A549 treated with ZK216348 at 1 μM for 4 hours (cell line): ENCODE results near the gene SULT6B1. TPM values are rescaled to one million over a fixed set of nuclear protein-coding genes. Genes with fewer than 3 reads are reported as not detected.

Experiments
- total RNA-seq: library from RNA; stranded (reverse); fragments of 200-300 nt; extraction: Qiagen RNA extraction; gene quantifications from 5 replicates; pipeline ENCODE4 v1.2.3, GENCODE V29; 2022; ENCODE audit warnings: low read depth

Gene SULT6B1
- total RNA-seq = not detected in 5 replicates

GRCh38 chr2:37188570-37188969, at the start of gene SULT6B1:
Gene SULT6B1 (minus strand): TSS chr2:37188670. CDS start chr2:37188640, 30 bp downstream.

GRCh38 chr2:37231241-37232130, 43.0 kb upstream of the SULT6B1 start, which contains the start of the genes CEBPZ and NDUFAF7:
Gene CEBPZ (minus strand): TSS chr2:37231596. CDS start chr2:37231567, 29 bp downstream.
Gene NDUFAF7 (plus strand): TSS chr2:37231658. CDS start chr2:37231706, 48 bp downstream.

GRCh38 chr2:37196320-37197195, 8.1 kb upstream of the SULT6B1 start, which contains the start of gene CEBPZOS:
Gene CEBPZOS (plus strand): TSS chr2:37196496. CDS start chr2:37199705, 3,209 bp downstream.

GRCh38 chr2:37156857-37157714, 31.4 kb downstream of the SULT6B1 start, which contains the start of gene EIF2AK2:
Gene EIF2AK2 (minus strand): TSS chr2:37156980. CDS start chr2:37147806, 9,174 bp downstream.

Other genes starting within 250 kb of the SULT6B1 start
- gene STRN, start 222.1 kb downstream of the SULT6B1 start, total RNA-seq = 11.8 to 21.2 TPM (median 16.1 TPM) in 5 replicates
- 5.5 to 9.0 TPM (median 7.4 TPM) in 5 replicates for gene HEATR5B, start 104.3 kb downstream of the SULT6B1 start, total RNA-seq
- gene GPATCH11, start 104.2 kb downstream of the SULT6B1 start, total RNA-seq = 7.9 to 13.8 TPM (median 9.8 TPM) in 5 replicates
- 19.6 to 30.3 TPM (median 25.3 TPM) in 5 replicates for gene EIF2AK2, start 31.7 kb downstream of the SULT6B1 start, total RNA-seq
- gene CEBPZOS, start 7.8 kb upstream of the SULT6B1 start, total RNA-seq = 39.2 to 55.1 TPM (median 41.6 TPM) in 5 replicates
- 64.9 to 97.7 TPM (median 77.2 TPM) in 5 replicates for gene CEBPZ, start 42.9 kb upstream of the SULT6B1 start, total RNA-seq
- gene NDUFAF7, start 43.0 kb upstream of the SULT6B1 start, total RNA-seq = 16.0 to 23.7 TPM (median 19.6 TPM) in 5 replicates
- gene PRKD3, start 136.2 kb upstream of the SULT6B1 start, total RNA-seq = 6.7 to 13.9 TPM (median 11.6 TPM) in 5 replicates
- gene QPCT, start 156.0 kb upstream of the SULT6B1 start, total RNA-seq = 16.7 to 20.7 TPM (median 18.6 TPM) in 5 replicates